Esophagus mucosa (tissue), 1 donor: Measurements from ENCODE around the gene ANKRD63. TPM values are rescaled to one million over a fixed set of nuclear protein-coding genes. Genes with fewer than 3 reads are reported as not detected.

Experiments used
- ATAC-seq: fragments of 200-7000 bp; cut with Tn5 transposase; one replicate; pipeline ENCODE4 v1.9.1; 2020
- total RNA-seq: library from RNA; stranded (reverse); gene quantifications from one replicate; pipeline ENCODE4 v1.2.4, GENCODE V29; 2023
- donor health status: DM: yes; HTN: yes; CAD: no.

The ANKRD63 gene
- total RNA-seq, 1 donor from 2014 or later: not detected

DNA sequence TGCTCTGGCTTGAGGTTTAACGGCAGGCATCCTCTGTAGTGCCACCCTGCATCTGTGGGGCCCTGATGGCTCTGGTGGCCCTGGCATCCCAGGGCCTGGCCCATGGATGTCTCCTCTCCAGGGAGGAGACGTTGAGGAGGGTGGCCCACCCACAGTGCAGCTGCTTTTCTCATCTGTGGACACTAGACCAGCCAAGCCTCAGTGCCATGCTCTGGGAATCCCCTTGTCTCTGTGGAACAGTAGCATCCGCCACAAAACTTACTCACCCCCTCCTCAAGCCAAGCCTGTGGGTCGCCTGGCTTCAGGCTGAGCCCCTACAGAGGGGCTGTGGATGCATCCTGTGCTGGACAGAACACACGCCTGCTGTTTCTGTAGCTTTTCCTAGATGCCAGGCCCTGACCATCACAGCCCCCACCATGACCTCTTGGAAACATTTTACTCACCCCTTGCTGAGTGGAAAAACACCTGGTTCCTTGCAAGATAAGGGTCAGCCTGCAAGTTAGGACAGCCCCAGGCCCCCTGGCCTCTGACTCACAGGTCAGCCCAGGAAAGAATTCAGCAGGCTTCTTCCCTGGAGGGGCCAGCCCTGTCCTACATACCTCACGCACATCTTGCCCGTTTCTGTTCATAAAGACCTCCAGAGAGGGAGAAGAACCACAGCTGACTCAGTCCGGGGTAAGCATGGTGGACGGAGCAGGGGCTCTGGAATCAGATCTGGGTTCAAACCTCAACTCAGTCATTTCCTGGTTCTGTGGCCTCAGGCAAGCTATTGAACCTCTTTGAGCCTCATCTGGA is 25.0 kb downstream of the ANKRD63 start:
- no peak for ATAC-seq

DNA sequence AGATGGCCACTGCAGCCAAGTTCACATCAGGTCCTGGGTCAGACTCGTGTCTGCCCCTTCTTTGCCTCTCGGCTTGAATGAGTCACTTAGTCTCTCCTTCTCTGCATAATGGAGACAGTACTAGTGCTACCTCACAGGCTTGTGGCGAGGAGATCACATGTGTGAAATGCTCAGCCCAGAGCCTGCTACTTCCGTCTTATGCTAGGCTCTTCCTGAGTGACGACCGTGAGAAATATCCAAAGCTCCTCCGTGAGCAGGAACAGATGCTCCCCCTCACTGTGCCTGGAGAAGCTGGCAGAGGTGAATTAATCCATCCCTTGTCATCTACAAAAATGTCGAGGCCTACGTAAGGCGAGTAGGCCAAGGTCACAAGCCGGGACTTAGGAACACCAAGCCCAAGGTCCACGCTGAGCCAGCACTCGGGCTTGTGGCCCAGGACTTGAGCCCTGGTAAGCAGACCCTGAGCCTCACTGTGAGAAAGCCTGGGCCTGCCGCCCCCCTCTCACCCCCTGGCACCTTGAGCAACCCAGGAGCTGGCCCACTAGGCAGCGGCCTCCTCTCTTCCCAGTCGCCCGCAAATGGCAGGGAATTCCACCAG is 26.1 kb downstream of the ANKRD63 start:
- ATAC-seq: no peak

DNA sequence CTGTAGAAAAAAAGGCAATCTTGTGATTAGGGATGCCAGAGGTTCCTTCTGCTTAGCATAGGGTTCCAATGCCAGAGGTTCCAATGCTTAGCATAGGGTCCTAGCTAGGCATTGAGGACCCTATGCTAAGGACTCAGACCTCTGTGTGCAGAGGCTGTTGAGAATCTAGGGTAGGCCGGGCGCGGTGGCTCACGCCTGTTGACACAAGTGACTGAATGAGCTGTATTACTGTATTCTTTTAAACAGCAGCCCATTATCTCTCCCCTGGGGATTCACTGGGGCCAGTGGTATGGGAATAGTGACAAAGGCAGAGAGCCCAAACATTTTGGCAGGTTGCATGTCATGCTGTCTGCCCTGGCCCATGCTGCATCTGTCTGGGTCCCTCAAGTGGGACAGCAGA is 27.8 kb downstream of the ANKRD63 start:
- no peak for ATAC-seq

DNA sequence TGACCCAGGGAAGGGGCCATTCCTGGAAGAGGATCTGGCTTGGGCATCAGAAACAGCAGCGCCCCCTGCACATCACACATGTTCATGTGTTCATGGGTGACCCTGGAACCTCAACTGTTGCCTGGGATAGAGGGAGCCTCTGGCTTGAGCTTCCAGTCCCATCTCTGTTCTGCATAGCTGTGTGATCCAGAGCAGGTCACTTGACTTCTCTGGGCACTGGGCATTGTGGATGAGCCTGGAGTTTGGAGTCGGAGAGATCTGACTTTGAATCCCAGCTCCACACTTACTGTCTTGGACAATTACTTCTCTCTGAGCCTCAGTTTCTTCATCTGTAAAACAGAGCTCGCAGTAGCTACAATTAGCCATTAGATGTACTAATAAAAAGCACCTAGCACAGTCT is 28.4 kb downstream of the ANKRD63 start:
- ATAC-seq: no peak

DNA sequence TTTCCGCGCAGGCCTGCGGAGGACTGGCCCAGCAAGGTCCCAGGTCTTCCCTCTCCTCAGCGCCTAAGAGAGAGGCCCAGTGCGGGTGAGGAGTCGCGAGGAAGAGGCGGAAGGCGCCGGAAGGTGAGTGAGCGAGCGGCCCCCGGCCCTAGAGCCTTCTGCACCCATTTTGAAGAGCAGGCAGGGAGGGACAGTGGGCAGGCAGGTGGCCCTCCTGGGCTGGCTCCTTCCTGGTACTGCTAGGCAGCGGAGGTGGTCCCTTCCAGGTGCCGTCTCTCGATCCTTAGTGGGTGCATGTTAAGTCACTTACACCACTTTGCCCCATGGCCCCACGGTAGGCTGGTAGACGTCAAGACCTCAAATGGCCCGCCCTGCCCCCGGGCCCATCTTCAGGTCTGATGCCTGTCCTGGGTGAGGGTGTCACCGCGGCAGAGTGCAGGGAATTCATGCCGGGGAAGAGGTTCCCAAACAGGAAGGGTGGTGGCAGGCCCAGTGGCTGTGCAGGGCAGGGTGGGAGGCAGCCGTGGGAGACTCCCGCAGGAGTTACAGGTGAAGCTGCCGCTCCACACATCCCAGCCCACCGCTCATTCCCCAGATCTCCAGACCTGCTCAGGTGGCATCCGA is 29.6 kb downstream of the ANKRD63 start:
- ATAC-seq: no peak

DNA sequence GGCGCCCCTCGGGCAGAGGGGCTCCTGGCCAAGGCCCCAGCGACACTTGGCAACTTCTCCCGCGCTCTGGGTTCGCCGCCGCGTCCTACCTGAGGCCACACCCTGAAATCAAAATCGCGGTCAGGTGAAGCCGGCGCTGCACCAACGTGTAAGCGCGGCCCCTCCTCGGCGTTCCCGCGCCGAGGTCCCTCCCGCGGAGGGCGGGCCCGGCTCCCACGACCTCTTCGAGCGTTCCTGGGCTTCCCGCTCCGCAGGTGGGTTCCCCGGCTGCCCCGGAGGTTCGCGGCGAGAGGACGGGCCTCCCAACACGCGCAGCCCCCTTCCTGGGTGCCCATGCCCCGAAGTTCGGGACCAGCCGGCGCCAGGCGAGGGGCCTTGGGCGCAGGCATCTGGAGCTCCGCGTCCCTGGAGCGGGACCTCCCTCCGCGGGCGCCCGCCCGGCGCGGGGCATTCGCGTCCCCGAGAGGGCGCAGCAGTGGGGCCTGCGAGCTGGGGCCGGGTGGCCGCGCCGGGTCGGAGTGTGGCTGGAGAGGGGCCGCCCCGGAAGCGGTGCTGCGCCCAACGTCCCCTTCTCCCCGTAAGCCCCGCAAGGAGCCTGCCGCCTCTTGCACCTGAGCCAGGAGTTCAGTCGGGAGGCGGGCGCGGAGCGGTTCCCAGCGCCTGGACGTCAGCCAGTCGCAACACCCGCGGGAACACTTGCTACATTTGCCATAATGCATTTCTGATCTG is 30.3 kb downstream of the ANKRD63 start:
- peak; percentile 78 for ATAC-seq

DNA sequence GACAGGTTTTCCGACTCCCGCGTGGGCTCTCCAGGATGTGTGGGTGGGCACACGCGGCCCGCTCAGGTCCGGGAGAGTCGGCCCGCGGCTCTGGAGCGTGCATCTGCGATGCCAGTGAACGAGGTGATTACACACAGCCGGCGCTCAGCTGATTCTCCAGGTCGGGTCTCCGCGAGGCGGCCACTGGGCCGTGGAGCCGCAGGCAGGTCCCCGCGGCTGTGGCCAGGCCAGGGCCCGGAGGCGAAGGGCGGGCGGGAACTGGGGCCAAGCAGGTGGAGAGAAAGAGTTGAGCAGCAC is 30.8 kb downstream of the ANKRD63 start:
- ATAC-seq: peak; percentile 2

DNA sequence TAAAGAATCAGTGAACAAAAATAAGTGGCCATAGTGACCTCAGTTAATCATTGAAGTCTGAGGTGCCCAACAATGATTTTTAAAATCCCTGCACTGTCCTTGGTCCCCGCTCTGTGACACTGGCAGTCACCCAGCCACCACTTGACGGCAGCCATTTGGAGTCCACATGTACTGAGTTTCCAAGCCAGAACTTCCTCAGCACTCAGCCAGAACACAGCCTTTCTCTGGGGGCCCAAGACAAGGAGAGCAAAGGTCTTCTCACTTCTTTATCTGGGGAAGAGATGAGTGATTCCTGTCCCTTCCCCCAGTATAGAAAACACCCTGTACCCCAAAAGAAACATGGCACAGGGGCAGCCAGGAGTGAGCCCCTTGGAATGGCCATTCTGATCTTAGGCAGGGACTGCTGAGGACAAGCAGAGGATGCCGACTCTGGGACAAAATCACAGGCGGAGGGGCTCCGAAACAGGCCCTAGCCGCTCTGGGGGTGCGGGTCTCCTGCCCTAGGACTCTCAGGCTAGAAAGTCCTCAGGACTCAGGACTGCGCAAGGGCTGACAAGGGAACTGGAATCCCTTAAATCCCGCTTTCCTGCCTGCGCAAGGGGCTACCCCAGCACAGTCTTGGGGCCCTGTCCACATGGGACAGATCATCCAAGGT is 31.3 kb downstream of the ANKRD63 start:
- no peak for ATAC-seq

DNA sequence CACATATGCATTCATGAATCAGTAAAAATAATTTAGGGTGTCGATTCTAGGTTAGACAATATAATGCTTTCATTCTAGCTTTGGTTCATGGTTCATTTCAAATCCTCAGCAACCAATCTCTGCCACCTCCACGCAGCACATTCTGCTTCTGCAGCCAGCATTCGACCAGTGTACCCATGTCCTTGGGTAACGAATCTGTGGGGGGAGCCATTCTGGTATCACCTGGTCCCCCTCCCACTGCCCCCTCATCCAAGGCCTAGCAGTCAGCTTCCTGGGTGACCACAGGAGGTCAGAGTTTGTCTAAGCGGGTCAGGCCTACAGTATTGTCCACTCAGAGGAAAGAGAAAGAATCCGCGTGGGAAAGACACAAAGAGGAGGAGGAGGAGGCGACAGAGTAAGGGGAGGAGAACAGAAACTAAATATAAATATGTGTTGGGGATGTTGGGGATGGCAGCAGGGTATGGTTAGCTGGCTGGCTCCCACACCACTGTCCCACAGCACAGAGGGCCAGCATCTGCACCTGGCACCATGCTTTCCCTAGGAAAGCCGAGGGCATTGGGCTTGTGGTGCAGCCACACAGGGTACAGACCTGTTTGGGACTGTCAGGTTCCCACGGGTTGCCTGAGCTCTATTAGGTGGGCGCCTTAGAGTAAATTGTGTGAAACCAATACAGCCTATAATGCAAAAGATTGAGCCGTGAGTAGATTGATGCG is 31.9 kb downstream of the ANKRD63 start:
- no peak for ATAC-seq

DNA sequence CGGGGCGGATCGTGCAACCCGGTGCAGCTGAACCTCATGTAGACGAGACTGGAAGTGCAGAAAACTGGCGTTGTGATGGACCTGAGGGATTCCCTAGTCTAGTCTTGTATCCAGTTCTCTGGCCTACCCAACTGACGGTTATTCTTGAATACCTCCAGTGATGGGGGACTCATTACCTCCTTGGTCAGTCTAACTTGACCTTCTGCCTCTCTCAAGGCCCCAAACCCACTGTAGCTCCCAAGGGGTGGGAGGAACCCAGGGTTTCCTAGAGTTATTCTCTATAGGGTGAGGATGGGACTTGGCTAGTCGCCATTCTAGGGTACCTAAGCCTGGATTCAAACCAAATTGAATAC is 32.6 kb downstream of the ANKRD63 start:
- ATAC-seq: no peak

DNA sequence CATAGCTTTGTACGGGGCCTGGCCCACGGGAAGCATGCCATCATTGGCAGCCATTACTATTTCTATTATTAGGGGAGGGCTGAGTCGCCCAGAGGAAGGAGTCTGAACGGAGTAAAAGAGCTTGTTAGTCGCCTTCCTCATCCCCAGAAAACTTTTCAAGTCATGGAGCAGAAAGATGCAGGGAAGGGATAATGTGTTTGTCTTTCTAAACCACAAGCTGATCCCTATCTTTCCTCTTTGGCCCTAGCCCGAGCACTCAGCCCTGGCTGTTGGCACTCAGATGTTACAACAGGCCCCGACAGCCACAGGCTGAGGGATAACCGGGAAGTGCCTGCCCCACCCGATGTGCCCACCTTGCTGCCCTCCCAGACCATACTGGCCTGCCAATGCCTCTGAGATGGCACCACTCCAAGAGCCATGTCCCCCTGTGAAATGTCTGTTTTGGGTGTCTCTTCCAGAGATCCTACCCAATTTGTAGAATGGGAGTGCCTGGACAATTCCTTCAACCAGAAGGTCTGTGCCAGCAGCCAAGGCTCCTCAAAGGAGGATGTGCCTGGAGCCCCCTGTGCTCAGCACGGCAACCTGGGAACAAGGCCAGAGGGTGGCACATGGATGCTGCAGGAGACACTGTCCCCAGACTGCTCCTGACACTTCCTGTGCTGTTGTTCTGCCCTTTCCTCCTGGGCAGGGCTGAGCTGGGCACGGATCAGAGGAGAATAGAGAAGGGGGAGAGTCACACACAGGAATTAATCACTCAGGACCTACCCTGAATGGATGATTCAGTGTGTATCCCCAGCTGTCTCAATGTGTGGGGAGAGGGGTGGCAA is 33.2 kb downstream of the ANKRD63 start:
- ATAC-seq: peak; percentile 72

DNA sequence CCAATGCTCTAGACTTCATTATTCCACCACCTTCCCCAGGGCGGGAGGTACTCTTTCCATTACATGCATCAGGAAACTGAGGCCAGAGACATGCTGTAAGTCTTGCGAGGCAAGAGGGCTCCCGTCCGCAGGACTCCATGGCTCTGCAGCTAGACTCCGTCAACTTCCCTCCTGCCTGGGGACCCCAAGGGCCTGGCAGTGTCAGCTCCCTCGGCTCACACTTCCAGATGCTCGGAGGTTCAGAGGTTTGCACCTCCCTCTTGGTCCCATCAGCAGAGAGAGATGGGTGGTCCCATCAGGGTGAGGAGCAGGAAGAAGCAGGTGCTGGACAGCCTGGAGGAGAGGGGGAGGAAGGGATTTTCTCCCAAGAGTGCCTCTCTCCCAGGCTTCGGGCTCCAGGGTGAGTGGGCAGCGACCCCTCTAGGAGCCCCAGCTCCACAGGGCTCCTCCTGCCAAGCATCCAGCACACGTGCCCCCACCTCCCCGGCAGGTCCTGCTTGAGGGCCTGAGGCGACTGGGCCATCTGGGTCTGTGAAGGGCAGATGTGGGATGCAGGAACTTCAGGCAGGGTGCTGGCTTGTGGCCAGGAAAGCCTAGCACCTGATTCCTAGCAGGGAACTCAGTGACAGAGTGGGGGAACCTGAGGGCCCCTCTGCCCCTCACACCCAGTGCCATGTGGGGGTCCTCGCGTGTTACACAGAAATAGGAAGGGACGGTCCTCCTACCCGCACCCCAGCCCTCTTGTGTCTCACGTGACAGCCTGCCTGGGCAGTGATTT is 34.7 kb downstream of the ANKRD63 start:
- ATAC-seq: no peak

DNA sequence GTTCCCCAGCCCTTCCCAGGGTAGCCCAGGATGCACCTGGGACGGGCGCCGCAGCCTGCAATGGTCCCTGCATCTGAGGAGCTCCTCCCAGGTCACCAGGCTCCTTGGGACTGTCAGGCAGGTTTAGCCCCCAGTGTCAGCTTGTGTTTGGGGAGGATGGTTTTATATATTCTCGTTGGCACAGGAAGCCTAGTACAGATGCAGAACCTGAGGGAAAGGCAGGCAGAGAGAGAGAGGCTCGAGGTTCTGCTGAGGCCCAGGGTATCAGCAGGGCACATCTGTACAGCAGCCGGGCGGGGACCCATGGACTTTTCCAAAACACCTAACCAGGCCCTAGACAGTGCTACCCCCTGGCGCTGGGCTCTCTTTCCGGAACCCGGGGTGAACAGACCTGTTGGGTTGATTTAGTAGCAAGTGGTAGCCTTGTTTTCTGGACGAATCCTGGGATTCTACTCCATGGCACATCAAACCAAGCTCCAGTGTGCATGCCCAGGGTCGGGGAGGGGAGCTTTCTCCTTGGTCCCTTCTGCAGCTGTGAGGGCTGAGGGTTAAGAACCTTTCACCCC is 35.4 kb downstream of the ANKRD63 start:
- ATAC-seq: no peak

DNA sequence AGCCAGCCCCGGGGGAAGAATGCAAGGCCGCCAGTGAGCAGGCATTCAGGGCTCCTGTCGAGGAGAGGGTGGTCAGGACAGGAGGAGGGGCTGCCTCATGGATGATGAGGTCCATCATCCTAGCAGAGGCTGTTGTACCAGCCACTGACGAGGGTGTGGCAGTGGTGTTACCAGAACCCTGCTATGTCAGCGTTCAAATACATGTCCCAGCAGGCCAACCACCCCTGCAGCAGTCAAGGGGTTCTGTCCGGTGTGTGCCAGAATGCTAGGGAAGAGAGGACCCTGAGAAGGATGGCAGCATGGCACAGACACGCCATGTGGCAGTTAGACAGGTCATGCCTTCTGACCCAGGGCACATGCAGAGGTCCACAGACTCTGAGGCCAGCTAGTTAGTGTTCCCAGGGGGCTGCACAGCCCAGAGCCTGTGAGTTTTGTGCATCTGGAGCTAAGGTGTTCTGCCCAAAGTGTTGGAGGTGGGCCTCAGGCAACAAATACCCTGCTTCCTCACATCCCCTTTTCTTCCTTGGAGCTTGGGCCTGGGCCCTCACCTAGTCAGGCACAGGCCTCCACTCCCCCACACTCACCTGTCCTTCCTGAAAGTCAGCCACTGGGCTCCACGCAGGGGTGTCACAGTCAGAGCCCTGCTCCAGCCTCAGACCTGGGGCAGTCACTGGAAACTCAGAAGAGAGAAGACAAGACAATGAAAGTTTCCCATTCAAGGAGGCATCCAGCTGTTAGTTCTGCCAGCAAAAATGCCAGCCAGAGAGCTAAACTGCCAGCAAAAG is 36.2 kb downstream of the ANKRD63 start:
- ATAC-seq: peak; percentile 43

DNA sequence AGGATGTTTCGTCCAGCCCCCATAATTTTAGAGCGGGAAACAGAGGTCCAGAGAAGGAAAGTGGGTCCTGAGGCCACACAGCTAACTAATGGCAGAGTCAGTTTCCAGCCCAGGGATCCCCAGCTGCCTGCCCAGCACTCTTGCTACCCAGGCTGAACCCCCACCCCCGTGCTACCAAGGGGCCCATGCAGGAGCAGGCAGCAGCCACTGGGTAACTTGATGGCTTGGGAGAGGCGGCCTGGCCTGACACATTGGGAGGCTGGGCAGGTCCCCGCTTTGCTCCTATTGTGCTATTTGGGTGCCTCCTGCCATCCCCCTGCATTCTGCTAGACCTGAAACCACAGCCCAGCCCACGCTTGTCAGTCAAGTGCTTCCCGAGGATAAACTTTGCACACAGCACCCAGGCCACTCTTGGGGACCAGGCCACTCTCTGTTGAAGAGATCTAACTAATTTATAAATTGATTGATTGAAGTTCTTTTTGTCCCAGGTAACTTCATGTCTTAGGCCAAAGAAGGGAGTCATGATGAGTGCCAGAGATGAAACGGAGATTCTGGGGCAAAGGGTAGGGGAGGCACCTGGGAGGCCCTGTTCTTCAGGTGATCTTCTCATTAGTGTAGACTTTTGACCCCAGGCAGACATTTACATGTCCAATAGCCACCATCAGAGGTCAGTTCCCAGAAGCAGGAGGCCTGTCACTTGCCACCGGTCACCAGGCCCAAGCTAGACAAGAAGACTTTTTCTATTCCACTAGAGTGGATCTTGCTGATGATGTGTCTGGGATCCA is 37.0 kb downstream of the ANKRD63 start:
- no peak for ATAC-seq

DNA sequence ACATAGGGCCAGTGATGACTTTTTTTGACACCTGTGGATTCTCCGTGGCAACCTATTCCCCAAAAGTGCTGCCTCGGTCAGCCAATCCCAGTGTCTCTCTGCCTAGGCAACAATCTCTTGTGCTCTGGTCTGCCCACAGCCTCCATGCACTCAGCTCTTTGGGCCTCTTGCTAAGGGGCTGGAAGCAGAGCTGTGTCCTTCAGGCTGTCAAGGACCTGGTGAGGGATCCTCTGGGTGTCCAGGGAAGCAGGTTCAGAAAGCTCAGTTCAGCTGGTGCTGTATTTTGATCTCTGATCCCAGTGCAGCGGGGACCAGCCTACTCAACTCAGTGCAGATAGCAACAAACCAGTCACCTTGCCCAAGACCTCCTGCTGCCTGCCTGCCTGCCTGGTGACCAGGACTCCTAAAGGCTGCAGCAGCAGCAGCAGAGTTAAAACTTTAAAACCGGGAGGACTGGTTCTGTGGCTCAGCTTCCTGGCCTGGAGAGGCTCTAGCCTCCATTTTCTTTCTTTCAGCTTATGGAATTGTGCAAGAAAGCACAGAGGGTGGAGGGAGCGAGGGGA is 37.8 kb downstream of the ANKRD63 start:
- ATAC-seq: peak; percentile 63

DNA sequence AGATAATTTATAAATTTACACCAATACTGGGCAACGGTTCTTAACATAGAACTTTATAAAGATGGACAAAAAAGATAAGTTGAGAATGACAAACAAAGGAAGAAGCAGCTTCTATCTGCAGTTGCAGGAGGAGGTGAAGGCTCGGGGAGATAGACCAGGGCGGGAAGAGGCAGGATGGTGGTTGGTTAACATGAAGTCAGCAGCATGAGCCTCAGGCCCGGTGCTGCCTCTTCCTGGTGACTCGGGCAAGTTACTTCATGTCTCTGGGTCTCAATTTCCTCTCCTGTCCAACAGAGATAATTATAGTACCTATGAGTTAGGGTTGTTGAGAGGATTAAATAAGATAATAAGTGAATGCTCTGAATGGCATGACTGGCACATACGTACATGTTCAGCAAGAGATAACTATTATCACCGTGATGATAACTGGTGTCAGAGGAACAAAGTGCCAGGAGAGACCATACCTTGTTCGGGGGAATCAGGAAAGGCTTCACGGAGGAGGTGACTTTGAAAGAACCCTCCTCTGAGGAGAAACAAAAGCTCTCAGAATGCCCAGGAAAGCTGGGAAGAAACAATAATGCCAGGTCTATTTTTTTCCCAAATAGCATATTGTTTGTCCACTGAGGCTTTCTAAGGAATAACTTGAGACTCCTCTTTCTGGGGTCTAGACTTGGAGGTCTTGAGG is 39.6 kb downstream of the ANKRD63 start:
- ATAC-seq: peak; percentile 27

DNA sequence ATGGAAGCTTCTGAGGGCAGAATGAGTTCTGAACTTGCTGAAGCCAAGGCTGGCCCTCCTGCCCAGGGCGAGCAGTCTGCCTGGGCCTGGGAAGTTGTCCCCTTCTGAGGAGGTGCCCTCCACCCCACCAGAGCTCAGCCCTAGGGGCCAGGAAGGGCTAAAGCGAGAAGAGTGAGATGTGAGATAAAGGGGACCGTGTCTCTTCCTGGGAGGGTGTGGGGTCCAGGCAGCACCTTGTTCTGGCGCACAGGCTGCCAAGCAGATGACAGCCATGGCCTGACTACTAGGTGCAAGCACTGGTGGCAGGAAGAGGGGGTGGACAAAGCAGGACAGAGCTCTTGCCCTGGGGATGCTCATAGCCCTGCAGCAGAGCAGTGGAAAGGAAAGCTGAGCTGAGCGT is 40.3 kb downstream of the ANKRD63 start:
- no peak for ATAC-seq
